IMR-90 (cell line): ENCODE results near the gene OSMR. TPM values are rescaled to one million over a fixed set of nuclear protein-coding genes. Genes with fewer than 3 reads are reported as not detected.

Source experiments
- ATAC-seq: fragments of 200-7000 bp; cut with Tn5 transposase; 2 replicates; pipeline ENCODE4 v1.9.1; 2020; ENCODE audit warnings: low read depth, mild to moderate bottlenecking, moderate library complexity
- BruUV-seq: library from RNA; stranded (reverse); fragments of 400-500 nt; replicated peaks from 2 replicates; lab custom pipeline; 2021; lab: Mats Ljungman, UMichigan
- CTCF ChIA-PET: fragments of 300-600 bp; formaldehyde crosslinking; extraction: SDS; loops from one replicate; lab custom pipeline; 2021; ENCODE audit warnings: antibody characterized with exemption; lab: Yijun Ruan, JAX
- POLR2A ChIA-PET: fragments of 300-600 bp; sonication (Branson Sonifier 250); formaldehyde crosslinking; loops from one replicate; lab custom pipeline; 2022; ENCODE audit warnings: antibody characterized with exemption; ENCODE audit not compliant: unreplicated experiment; lab: Charles Lee
- DNase-seq: peaks from one replicate; pipeline ENCODE4 v3.0.0; 2013
- H2AFZ ChIP-seq: replicated peaks from 2 replicates; pipeline ENCODE3; 2013; ENCODE audit warnings: low read length, mild to moderate bottlenecking; ENCODE audit not compliant: poor library complexity
- H2AK5ac ChIP-seq: 2 replicates; pipeline ENCODE4 v1.6.1; 2013; ENCODE audit warnings: low read depth, low read length, inconsistent platforms
- H2AK9ac ChIP-seq: replicated peaks from 2 replicates; pipeline ENCODE3; 2013; ENCODE audit warnings: mild to moderate bottlenecking, low read depth, low read length, moderate library complexity; ENCODE audit not compliant: poor library complexity
- H2BK120ac ChIP-seq: 2 replicates; pipeline ENCODE4 v1.6.1; 2013; ENCODE audit warnings: low read depth, low read length, inconsistent platforms
- H2BK15ac ChIP-seq: 3 replicates; pipeline ENCODE4 v1.6.1; 2013; ENCODE audit warnings: low read depth, low read length, inconsistent platforms
- H2BK20ac ChIP-seq: 2 replicates; pipeline ENCODE4 v1.6.1; 2013; ENCODE audit warnings: low read depth, mild to moderate bottlenecking, inconsistent platforms, low read length, moderate library complexity
- H2BK5ac ChIP-seq: 2 replicates; pipeline ENCODE4 v1.6.1; 2013; ENCODE audit warnings: mild to moderate bottlenecking, low read depth, low read length, inconsistent platforms; ENCODE audit not compliant: poor library complexity, severe bottlenecking
- H3K14ac ChIP-seq: replicated peaks from 2 replicates; pipeline ENCODE4 v1.6.1; 2013; ENCODE audit warnings: low read depth, low read length, inconsistent platforms
- H3K18ac ChIP-seq: 2 replicates; pipeline ENCODE4 v1.6.1; 2013; ENCODE audit warnings: low read depth, low read length, control low read depth
- H3K23ac ChIP-seq: 2 replicates; pipeline ENCODE4 v1.6.1; 2013; ENCODE audit warnings: low read depth, low read length, inconsistent platforms
- H3K27ac ChIP-seq: 2 replicates; pipeline ENCODE4 v1.5.1; 2013; ENCODE audit warnings: mild to moderate bottlenecking, control low read depth, low read length; ENCODE audit not compliant: insufficient read depth
- H3K27me3 ChIP-seq: 2 replicates; pipeline ENCODE4 v1.6.1; 2013; ENCODE audit warnings: low read length; ENCODE audit not compliant: control insufficient read depth, insufficient read depth
- H3K36me3 ChIP-seq: 2 replicates; pipeline ENCODE4 v1.6.1; 2013; ENCODE audit warnings: low read length, mixed read lengths; ENCODE audit not compliant: control insufficient read depth, insufficient read depth
- H3K4ac ChIP-seq: 2 replicates; pipeline ENCODE4 v1.6.1; 2013; ENCODE audit warnings: low read depth, low read length, inconsistent platforms
- H3K4me1 ChIP-seq: 2 replicates; pipeline ENCODE4 v1.6.1; 2013; ENCODE audit warnings: low read length, mixed read lengths; ENCODE audit not compliant: control insufficient read depth, insufficient read depth
- H3K4me2 ChIP-seq: 2 replicates; pipeline ENCODE4 v1.6.1; 2013; ENCODE audit warnings: low read depth, mild to moderate bottlenecking, control low read depth, low read length, moderate library complexity
- H3K4me3 ChIP-seq: 2 replicates; pipeline ENCODE4 v1.5.1; 2013; ENCODE audit warnings: low read depth, mild to moderate bottlenecking, control low read depth, low read length, moderate library complexity; ENCODE audit not compliant: insufficient read depth
- H3K56ac ChIP-seq: 2 replicates; pipeline ENCODE4 v1.6.1; 2013; ENCODE audit warnings: low read length, inconsistent platforms; ENCODE audit not compliant: insufficient read depth; ENCODE audit errors: extremely low read depth
- H3K79me1 ChIP-seq, 2 experiments: 2 replicates each; pipeline ENCODE4 v1.6.1; 2013; ENCODE audit warnings: low read length in 2 of 2, inconsistent platforms in 1 of 2, low read depth in 1 of 2
- H3K9ac ChIP-seq: 2 replicates; pipeline ENCODE4 v1.6.1; 2013; ENCODE audit warnings: low read depth, low read length, control low read depth
- H3K9me1 ChIP-seq: 2 replicates; pipeline ENCODE4 v1.6.1; 2013; ENCODE audit warnings: low read length, inconsistent platforms; ENCODE audit not compliant: insufficient read depth
- H3K9me3 ChIP-seq: 2 replicates; pipeline ENCODE4 v1.6.1; 2013; ENCODE audit warnings: low read length; ENCODE audit not compliant: control insufficient read depth, insufficient read depth
- H4K20me1 ChIP-seq: 2 replicates; pipeline ENCODE4 v1.6.1; 2013; ENCODE audit warnings: low read length, inconsistent platforms; ENCODE audit not compliant: insufficient read depth
- H4K5ac ChIP-seq: 2 replicates; pipeline ENCODE4 v1.6.1; 2013; ENCODE audit warnings: mild to moderate bottlenecking, low read depth, low read length, control low read depth
- H4K8ac ChIP-seq, 2 experiments: 2 replicates each; pipeline ENCODE4 v1.6.1; 2013; ENCODE audit warnings: low read depth in 2 of 2, low read length in 2 of 2, control low read depth in 1 of 2, inconsistent platforms in 1 of 2
- H4K91ac ChIP-seq: 2 replicates; pipeline ENCODE4 v1.6.1; 2013; ENCODE audit warnings: low read depth, low read length, inconsistent platforms; ENCODE audit not compliant: insufficient read depth
- BHLHE40 ChIP-seq: fragments of 150-350 bp; IDR thresholded peaks from 2 replicates; pipeline ENCODE4 v1.6.1; 2016; ENCODE audit warnings: mild to moderate bottlenecking, low read depth, low read length
- CEBPB ChIP-seq: IDR thresholded peaks from 2 replicates; pipeline ENCODE4 v1.6.1; 2012; ENCODE audit warnings: low read depth, low read length, improper control_type of control experiment
- CHD1 ChIP-seq: IDR thresholded peaks from 2 replicates; pipeline ENCODE4 v1.6.1; 2012; ENCODE audit warnings: low read depth, low read length, improper control_type of control experiment
- CTCF ChIP-seq: conservative IDR thresholded peaks from 2 replicates; pipeline ENCODE4 v1.5.1; 2012; ENCODE audit warnings: mild to moderate bottlenecking, low read depth, low read length, improper control_type of control experiment
- MAFK ChIP-seq: IDR thresholded peaks from 2 replicates; pipeline ENCODE4 v1.6.1; 2012; ENCODE audit warnings: low read depth, low read length, improper control_type of control experiment
- MXI1 ChIP-seq: IDR thresholded peaks from 2 replicates; pipeline ENCODE4 v1.6.1; 2012; ENCODE audit warnings: low read depth, mild to moderate bottlenecking, low read length, moderate library complexity, borderline replicate concordance
- NFE2L2 ChIP-seq: fragments of 150-350 bp; IDR thresholded peaks from 2 replicates; pipeline ENCODE4 v1.6.1; 2016; ENCODE audit warnings: low read depth, mild to moderate bottlenecking, low read length
- POLR2A ChIP-seq: IDR thresholded peaks from 2 replicates; pipeline ENCODE4 v1.6.1; 2012; ENCODE audit warnings: mild to moderate bottlenecking, low read depth, low read length
- RAD21 ChIP-seq: IDR thresholded peaks from 2 replicates; pipeline ENCODE4 v1.6.1; 2012; ENCODE audit warnings: low read length, improper control_type of control experiment
- RCOR1 ChIP-seq: IDR thresholded peaks from 2 replicates; pipeline ENCODE4 v1.6.1; 2012; ENCODE audit warnings: mild to moderate bottlenecking, low read length, improper control_type of control experiment; ENCODE audit not compliant: insufficient replicate concordance
- WGBS, 2 experiments: methylation state at CpG; one replicate each; pipeline versions ENCODE4 v1.1.5 to v1.1.7; 2013; ENCODE audit warnings: missing lambda C conversion rate in 2 of 2; ENCODE audit not compliant: insufficient read length in 1 of 2; ENCODE audit errors: extremely low coverage in 2 of 2; 5-methylcytosine and 5-hydroxymethylcytosine counted together
- dilution Hi-C: fragments of 300-500 bp; cut with HindIII; formaldehyde crosslinking; loops from one replicate; pipeline ENCODE4 v1.14.3; 2018; ENCODE audit warnings: low sequenced_read_pairs; ENCODE audit not compliant: unreplicated experiment
- in situ Hi-C: fragments of 300-500 bp; cut with MboI; formaldehyde crosslinking; loops from 3 replicates; pipeline ENCODE4 v1.14.3; 2019; ENCODE audit warnings: low sequenced_read_pairs, inconsistent platforms, mixed read lengths
- intact Hi-C: fragments of 100-400 bp; cut with micrococcal nuclease; formaldehyde crosslinking; loops from 2 replicates; pipeline ENCODE4 v1.10.0; 2022
- polyA plus RNA-seq, 3 experiments: library from polyadenylated mRNA; depleted of rRNA; stranded (reverse); fragments of >200 nt; gene quantifications; 2 replicates each; pipeline ENCODE4 v1.2.3, GENCODE V29; 2012; ENCODE audit warnings: low replicate concordance in 1 of 3
- total RNA-seq: library from RNA; depleted of rRNA; stranded (reverse); fragments of >200 nt; gene quantifications from 2 replicates; pipeline ENCODE4 v1.2.3, GENCODE V29; 2012
- TF ChIP-seq, protein P1 (sequence below): fragments of 150-350 bp; IDR thresholded peaks from 2 replicates; pipeline ENCODE4 v1.6.1; 2016; ENCODE audit warnings: low read depth, mild to moderate bottlenecking, low read length, moderate library complexity, borderline replicate concordance

OSMR gene
- total and polyA plus RNA-seq, 2 of the 4 experiments (the other 2 are of a cell fraction), result 41.6 to 48.7 TPM

GRCh38 chr5:38885208-38885607, 39.4 kb downstream of the OSMR start:
- in situ Hi-C loops, result no loop called here
- no peak overlapping the region for H2BK120ac ChIP-seq
- no peak overlapping the region for H4K5ac ChIP-seq
- no peak for DNase-seq
- H2BK5ac ChIP-seq, result no peak overlapping the region
- H3K56ac ChIP-seq, result no peak overlapping the region
- no peak overlapping the region for H2BK20ac ChIP-seq
- peaks cover 15% of the 10 kb centered on the region; the same call in 1 of the 2 replicates for H4K20me1 ChIP-seq
- H4K91ac ChIP-seq, result no peak overlapping the region
- ATAC-seq, result no peak
- no peak overlapping the region for H2AFZ ChIP-seq
- H4K8ac ChIP-seq, result no peak overlapping the region
- H3K4me1 ChIP-seq, result no peaks in the 10 kb centered on the region
- no peak overlapping the region for H2BK15ac ChIP-seq
- H3K9ac ChIP-seq, result no peak overlapping the region
- H3K27me3 ChIP-seq, result no peaks in the 10 kb centered on the region
- no peak overlapping the region for H2AK9ac ChIP-seq
- H3K36me3 ChIP-seq, result peaks cover 60% of the 10 kb centered on the region
- no peak overlapping the region for H2AK5ac ChIP-seq
- intact Hi-C loops, result no loop called here
- dilution Hi-C loops, result no loop called here
- peaks cover 16 to 38% of the 10 kb centered on the region in 2 experiments for H3K79me1 ChIP-seq
- no peak overlapping the region for H3K4me2 ChIP-seq
- no peaks in the 10 kb centered on the region for H3K9me3 ChIP-seq
- BruUV-seq, result no TSS peak
- no peak overlapping the region for H3K27ac ChIP-seq
- CTCF ChIA-PET, result no interaction called here
- POLR2A ChIA-PET, result no interaction called here
- no peak overlapping the region for H3K4me3 ChIP-seq
- no peak overlapping the region for H3K18ac ChIP-seq
- TF ChIP-seq CEBPB (no peak), RAD21 (no peak), POLR2A (no peak), BHLHE40 (no peak), NFE2L2 (no peak), MAFK (no peak), RCOR1 (no peak), CHD1 (no peak), CTCF (no peak), MXI1 (no peak)
- TF ChIP-seq, protein P1, sequence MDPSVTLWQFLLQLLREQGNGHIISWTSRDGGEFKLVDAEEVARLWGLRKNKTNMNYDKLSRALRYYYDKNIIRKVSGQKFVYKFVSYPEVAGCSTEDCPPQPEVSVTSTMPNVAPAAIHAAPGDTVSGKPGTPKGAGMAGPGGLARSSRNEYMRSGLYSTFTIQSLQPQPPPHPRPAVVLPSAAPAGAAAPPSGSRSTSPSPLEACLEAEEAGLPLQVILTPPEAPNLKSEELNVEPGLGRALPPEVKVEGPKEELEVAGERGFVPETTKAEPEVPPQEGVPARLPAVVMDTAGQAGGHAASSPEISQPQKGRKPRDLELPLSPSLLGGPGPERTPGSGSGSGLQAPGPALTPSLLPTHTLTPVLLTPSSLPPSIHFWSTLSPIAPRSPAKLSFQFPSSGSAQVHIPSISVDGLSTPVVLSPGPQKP, result no peak
- no peak overlapping the region for H3K23ac ChIP-seq
- H3K14ac ChIP-seq, result no peak overlapping the region
- peaks cover 24% of the 10 kb centered on the region for H3K9me1 ChIP-seq
- no peak overlapping the region for H3K4ac ChIP-seq
- no CpG with 5 or more reads among the region's 3 CpGs for WGBS, 2 experiments
